Islet precursor cell (in vitro differentiated cells): ENCODE measurements around the gene GINS2.

Experiments used
- DNase-seq: peaks from one replicate; pipeline ENCODE4 v3.0.0-alpha.2; 2018

GINS2 gene

DNA sequence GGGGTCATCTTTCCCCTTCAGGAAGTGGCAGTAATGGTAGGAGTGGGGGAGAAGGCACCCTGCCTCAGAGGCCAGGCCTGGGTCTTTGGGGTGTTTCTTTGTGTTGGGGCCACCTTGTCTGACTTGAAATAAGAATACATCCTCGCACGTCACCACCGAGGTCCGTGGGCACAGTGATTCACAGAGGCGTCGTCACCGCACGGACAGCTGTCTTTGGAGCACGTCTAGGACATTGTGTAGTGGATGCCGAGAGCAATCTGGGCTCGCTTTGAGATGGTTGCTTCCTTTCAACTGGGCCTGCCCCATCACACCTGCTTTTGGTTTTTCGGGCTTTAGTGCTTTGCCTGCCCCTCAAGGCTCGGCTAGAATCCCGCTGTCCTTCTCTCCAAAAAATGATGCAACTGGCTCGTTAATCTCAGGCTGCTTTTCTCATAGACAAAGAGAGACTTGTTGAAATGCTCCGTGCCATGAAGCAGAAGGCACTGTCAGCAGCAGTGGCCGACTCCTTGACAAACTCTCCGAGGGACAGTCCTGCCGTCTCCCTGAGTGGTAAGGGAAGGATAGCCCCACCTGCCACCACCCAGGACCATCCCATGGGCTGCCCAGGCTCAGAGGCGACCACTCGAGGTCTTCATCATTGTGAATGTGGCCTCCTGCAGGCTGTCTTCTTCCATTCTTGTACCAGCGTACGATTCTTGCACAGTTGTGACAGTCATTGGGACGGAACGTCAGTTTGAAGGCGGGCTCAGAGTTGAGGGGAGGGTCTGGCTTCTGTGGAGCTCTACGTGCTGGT lies 24.0 kb downstream of the GINS2 start:
- DNase-seq, result no peak

DNA sequence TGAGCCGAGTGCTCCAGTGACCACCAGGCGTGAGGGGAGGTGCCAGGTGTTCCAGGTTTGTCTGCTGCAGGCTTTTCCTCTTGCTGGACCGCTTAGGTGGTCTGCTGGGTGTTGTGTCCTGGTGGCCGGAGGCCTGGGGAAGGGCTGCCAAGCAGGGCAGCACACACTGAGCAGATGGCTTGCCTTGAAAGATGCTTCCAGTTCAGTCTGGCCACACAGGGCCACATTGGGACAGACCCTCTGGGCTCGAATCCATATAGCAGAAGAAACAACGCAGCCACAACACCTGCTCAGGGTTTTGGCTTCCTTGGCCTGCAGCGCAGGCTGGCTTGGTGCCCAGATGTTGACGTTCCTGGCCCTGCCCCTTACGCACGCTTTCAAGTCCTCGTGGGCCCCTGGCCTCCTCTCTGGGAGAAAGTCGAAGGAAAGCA lies 24.8 kb downstream of the GINS2 start:
- DNase-seq, result no peak

DNA sequence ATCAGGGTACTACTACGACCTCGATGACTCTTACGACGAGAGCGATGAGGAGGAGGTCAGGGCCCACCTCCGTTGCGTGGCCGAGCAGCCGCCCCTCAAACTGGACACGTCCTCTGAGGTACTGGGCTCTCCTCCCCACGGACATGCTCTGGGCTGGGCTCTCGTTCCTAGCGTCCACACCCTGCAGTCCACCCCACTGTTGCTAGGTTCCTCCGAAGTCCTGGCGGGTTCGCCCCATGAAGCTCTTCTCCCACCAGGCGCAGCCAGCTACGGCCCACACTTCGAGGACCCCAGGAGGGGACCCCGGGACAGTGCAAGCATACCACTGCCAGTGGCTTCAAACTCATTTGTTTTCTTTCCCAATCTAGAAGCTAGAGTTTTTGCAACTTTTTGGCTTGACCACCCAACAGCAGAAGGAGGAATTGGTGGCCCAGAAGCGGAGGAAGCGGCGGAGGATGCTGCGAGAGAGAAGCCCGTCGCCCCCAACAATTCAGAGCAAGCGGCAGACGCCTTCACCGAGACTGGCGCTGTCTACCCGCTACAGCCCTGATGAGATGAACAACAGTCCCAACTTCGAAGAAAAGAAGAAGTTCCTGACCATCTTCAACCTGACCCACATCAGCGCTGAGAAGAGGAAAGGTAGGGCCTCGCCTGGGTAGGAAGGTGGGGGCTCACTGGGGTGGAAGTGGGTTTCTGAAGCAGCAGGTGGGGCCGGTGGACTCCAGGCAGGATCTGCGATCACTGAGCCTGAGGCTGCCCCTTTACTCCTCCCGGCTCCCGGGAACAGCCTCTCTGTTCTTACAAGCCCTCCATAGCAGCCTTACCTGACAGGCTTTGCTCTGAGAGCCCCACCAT lies 25.6 kb downstream of the GINS2 start:
- no peak for DNase-seq

GRCh38 chr16:85662482-85662812 lies 26.3 kb downstream of the GINS2 start:
- no peak for DNase-seq

DNA sequence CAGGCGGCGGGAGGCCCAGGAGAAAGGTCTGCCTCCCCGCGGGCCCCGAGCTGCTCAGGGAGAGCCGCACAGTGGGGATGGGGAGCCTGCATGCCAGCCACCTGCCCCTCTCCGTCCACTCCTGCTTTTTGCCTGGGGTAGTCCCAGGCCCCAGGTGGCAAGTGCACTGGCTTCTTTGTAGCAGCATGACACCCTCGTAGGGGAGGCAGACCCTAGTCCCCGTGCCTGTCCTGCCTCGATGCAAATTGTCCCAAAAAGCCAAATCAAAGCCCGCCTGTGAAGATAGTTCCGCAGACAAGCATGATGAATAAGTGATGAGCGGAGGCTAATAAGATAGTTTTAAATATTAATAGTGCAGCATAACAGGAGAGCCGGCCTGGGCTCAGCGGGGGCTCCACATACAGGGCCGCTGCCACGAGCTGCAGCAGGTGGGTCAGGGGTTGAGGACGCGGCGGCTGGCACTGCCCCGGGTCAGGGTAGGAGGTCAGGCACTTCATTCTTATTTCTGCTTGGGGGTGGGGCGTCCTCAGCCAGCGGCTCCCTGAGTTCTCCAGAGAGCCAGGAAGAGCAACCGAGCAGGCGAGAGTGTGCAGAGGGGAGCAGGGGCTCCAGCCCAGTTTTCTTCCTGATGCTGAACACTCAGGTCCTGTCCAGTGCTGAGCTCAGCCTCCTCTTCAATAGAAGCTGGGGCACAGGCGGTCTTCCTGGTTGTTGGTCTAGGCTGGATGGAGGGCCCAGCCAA lies 26.8 kb downstream of the GINS2 start:
- no peak for DNase-seq

- DNase-seq, result no peak
Observed at GRCh38 chr16:85660843-85661739, 27.7 kb downstream of the GINS2 start.

DNA sequence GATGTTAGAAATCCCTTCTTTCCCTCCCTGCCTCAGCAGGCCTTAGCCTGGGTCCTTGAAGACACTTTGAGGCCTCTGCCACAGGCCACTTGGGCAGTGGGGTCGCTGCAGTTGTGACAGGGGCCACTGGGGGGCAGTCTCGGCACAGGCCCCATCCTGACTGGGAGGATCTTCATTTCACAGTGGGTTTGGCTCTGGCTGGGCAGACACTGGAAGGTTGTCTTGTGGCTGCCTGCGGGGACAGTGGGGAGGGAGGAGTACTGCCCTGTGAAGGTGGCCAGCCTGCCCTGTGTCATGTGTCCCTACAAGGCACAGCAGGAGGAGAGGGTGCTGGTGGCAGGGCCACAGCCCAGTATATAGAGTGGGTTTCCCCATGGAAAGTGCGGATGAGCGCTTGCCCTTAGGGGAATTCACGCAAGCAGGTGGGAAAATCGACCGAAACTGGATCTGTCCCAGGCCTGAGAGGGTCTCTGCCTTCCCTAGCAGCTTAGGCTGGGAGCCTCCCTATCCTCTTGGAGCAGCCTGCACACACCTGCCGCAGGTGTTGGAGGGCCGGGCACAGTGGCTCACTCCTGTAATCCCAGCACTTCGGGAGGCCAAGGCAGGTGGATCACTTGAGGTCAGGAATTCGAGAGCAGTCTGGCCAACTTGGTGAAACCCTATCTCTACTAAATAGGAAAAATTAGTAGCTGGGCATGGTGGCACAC lies 28.8 kb downstream of the GINS2 start:
- DNase-seq, result peak; percentile 92

DNA sequence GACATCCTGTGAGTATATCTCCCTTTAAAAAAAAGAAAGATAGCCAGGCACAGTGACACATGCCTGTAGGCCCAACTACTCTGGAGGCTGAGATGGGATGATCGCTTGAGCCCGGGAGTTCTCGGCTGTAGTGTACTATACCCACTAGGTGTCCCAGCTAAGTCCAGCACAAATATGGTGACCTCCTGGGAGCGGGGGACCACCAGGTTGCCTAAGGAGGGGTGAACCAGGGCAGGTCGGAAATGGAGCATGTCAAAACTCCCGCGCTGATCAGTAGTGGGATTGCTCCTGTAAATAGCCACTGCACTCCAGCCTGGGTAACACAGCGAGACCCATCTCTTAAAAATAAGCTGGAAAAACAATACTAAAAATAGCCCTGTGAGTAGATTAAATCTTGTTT lies 29.4 kb downstream of the GINS2 start:
- DNase-seq, result no peak

- DNase-seq, result no peak
Observed at GRCh38 chr16:85658504-85659326, 30.0 kb downstream of the GINS2 start.

- DNase-seq, result no peak
Observed at GRCh38 chr16:85657996-85658395, 30.8 kb downstream of the GINS2 start.

DNA sequence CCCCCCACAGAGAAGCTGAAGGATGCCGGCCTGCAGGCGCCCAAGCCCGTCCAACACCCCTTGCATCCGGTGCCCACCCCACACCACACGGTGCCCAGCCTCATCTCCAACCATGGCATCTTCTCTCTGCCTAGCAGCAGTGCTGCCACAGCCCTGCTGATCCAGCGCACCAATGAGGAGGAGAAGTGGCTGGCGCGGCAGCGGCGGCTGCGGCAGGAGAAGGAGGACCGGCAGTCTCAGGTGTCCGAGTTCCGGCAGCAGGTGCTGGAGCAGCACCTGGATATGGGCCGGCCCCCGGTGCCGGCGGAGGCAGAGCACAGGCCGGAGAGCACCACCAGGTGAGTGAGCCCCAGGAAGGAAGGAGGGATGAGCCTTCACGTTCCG lies 31.5 kb downstream of the GINS2 start:
- DNase-seq, result no peak

DNA sequence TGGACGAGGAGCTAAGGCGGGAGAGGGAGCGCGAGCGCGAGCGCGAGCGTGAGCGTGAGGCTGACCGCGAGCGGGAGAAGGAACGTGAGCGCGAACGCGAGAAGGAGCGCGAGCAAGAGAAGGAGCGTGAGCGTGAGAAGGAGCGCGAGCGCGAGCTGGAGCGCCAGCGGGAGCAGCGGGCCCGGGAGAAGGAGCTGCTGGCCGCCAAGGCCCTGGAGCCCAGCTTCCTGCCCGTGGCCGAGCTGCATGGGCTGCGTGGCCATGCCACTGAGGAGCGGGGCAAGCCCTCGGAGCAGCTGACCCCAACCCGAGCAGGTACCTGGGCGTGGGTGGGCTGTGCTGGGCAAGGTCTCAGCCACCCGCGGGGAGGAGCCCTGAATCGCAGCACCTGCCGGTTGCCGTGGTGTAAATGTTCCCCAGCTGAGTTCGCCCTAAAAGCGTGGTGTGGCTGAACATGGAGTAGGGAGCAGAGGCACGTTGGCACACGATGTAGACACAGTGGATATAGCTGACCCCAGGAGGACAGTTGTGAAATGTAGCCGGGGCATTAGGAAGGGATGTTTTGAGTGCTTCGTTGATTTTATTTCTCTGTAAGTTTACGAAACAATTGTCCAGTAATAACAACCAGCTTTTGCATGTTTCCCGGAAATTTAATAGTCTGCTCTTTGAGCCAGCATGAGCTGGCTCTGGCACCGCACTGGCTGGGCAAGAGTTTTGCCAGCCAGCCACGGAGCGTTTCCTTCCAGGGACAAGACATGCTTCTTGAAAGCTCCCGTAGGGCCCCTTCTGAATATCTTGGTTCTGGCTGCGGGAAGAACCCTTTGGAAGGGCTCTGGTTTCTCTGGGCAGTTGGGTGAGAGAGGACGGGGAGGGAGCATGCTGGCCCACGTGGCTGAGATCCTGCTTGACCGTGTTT lies 32.1 kb downstream of the GINS2 start:
- no peak for DNase-seq

DNA sequence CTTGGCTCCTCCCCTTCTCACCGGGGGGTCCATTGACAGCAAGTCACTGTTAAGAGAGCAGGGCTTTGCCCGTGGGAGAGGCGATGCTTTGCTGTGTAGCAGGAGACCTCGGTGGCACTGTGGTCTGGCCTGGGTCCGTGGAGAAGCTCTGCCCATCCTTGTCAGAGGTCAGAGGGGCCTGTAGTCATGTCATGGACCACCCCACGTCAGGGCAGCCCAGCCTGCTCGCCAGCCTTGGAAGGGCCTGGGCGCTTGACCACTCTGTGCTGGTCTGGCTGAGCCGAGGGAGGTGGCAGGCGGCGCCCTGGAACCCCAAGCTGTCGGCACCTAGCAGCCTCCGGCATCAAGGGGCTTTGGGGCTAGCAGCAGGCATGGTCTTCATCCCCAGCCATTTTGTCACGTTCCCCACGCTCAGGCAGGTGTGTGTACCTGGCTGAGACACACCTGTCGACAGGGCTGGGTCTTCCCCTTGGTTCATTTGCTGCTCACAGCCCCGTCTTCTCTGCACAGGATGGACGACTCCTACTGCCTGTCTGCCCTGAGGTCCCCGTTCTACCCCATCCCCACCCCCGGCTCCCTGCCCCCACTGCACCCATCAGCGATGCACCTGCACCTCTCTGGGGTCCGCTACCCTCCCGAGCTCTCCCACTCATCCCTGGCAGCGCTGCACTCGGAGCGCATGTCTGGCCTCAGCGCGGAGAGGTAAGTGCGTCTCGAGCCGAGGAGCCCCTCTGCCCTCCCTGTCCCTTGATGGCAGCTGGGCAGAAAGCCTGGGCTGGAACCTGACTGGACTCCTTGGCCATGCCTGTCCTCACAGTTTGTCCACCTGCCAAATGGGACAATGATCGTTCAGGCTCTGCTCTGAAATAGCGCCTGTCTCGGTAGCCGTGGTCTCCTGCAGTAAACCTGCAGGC lies 33.3 kb downstream of the GINS2 start:
- DNase-seq, result no peak

GRCh38 chr16:85654251-85655095 lies 34.3 kb downstream of the GINS2 start:
- DNase-seq, result no peak

- DNase-seq, result no peak
Observed at GRCh38 chr16:85653290-85653891, 35.4 kb downstream of the GINS2 start.

DNA sequence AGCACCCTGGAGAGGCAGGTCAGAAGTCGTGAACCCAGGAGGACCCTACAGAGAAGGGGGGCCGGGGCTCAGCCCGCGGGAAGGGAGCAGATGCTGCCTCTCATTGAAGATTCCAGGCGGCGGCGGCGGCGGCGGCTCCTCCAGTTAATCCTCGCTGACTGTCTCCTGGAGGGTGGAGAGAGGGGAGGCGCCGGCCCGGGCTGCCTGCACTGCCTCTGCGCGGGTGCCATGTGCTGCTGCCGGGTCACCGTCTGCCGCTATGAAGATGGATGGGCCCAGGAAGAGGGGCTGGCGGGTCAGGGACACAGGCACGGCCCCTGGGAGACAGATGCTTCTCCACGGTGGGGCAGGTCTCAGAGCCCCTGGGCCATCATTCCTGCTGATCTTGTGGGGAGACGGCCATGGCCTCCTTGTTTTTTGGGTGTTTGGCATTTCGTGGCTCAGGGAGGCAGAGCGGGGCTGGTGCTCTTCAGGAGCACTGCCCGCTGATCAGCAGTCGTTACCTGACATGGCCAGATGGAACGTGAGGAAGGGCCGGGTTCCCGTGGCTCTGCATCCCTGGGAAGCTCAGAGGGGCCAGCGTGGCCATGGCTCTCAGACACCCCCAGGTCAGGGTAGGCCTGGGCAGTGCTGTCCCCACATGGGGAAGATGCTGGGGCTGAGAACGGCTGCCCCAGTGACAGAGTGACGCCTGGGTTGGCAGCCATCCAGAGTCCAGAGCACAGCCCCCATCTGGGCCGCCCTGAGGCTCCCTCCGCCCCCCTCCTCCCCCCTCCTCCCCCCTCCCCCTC lies 36.1 kb downstream of the GINS2 start:
- DNase-seq, result no peak
